Type B pancreatic cell (in vitro differentiated cells): ENCODE results near the gene ELAVL3. TPM values are rescaled to one million over a fixed set of nuclear protein-coding genes. Genes with fewer than 3 reads are reported as not detected.
A peak's percentile ranks its signal among the peaks of the same experiment; 100 is the strongest.
"Not testable (repeated sequence)": the region's sequence is repeated elsewhere in the genome, so short reads cannot be mapped to it uniquely, and the experiment has no call there.

Source experiments
- DNase-seq: peaks from one replicate; pipeline ENCODE4 v3.0.0; 2021; ENCODE audit warnings: mixed read lengths; ENCODE audit not compliant: unreplicated experiment; ENCODE audit errors: extremely low spot score
- H3K27ac Mint-ChIP-seq: 2 replicates; pipeline ENCODE4 v1.8.0; 2021; ENCODE audit warnings: mild to moderate bottlenecking, mixed read lengths
- H3K27me3 Mint-ChIP-seq: 2 replicates; pipeline ENCODE4 v1.8.0; 2021; ENCODE audit warnings: mixed read lengths
- H3K36me3 Mint-ChIP-seq: 2 replicates; pipeline ENCODE4 v1.8.0; 2021; ENCODE audit warnings: mixed read lengths
- H3K4me1 Mint-ChIP-seq: one replicate; pipeline ENCODE4 v1.8.0; 2021; ENCODE audit warnings: mixed read lengths; ENCODE audit not compliant: unreplicated experiment
- H3K4me3 Mint-ChIP-seq: 2 replicates; pipeline ENCODE4 v1.8.0; 2021; ENCODE audit warnings: mild to moderate bottlenecking, mixed read lengths
- H3K9me3 Mint-ChIP-seq: 2 replicates; pipeline ENCODE4 v1.8.0; 2021; ENCODE audit warnings: mixed read lengths
- total RNA-seq: library from RNA; stranded (reverse); gene quantifications from 2 replicates; pipeline ENCODE4 v1.2.1, GENCODE V29; 2021; ENCODE audit warnings: low replicate concordance
- TF ChIP-seq, protein P1 (sequence below): fragments of 200-600 bp; sonication (generic); conservative IDR thresholded peaks from 2 replicates; pipeline ENCODE4 v1.5.0; 2021; ENCODE audit warnings: antibody characterized with exemption, mild to moderate bottlenecking

Gene ELAVL3
- total RNA-seq, 1 donor from 2014 or later, result 3.3 TPM

DNA sequence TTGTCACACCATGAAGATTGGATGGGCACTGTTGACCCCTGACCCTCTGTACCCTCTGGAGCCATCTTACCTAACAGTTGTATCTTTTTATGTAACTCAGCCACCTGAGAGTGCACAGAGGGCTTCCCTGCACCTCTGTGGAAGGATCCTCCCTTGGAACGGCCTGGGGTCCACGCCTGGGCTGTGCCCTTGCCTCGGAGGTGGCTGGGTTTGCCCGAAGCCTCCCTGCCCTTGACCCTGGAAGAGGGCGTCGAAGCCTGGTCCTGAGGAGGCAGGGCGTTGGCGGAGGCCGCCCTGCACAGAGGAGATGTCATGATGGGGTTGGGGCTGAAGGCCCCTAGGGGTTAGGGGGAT, 46.2 kb downstream of the ELAVL3 start:
- H3K27me3 Mint-ChIP-seq, result no peaks in the 10 kb centered on the region
- peaks cover 7% of the 10 kb centered on the region for H3K36me3 Mint-ChIP-seq
- H3K4me3 Mint-ChIP-seq, result peak overlapping the region; percentile 100
- no peaks in the 10 kb centered on the region for H3K9me3 Mint-ChIP-seq
- H3K4me1 Mint-ChIP-seq, result no peaks in the 10 kb centered on the region
- TF ChIP-seq, protein P1, sequence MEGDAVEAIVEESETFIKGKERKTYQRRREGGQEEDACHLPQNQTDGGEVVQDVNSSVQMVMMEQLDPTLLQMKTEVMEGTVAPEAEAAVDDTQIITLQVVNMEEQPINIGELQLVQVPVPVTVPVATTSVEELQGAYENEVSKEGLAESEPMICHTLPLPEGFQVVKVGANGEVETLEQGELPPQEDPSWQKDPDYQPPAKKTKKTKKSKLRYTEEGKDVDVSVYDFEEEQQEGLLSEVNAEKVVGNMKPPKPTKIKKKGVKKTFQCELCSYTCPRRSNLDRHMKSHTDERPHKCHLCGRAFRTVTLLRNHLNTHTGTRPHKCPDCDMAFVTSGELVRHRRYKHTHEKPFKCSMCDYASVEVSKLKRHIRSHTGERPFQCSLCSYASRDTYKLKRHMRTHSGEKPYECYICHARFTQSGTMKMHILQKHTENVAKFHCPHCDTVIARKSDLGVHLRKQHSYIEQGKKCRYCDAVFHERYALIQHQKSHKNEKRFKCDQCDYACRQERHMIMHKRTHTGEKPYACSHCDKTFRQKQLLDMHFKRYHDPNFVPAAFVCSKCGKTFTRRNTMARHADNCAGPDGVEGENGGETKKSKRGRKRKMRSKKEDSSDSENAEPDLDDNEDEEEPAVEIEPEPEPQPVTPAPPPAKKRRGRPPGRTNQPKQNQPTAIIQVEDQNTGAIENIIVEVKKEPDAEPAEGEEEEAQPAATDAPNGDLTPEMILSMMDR, result no peak
- H3K27ac Mint-ChIP-seq, result peak overlapping the region; percentile 99
- no peak for DNase-seq

DNA sequence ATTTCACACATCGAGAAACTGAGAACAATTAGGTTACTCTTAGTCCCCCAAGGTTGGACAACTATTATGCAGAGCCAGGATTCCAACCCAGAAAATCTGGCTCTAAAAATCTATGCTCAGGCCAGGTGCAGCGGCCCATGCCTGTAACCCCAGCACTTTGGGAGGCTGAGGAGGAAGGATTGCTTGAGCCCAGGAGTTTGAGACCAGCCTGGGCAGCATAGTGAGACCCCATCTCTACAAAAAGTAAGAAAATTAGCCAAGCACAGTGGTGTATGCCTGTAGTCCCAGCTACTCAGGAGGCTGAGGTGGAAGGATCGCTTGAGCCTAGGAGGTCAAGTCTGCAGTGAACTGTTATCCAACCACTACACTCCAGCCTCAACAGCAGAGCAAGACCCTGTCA, 47.3 kb downstream of the ELAVL3 start:
- not testable (repeated sequence) for H3K27ac Mint-ChIP-seq, H3K27me3 Mint-ChIP-seq, H3K9me3 Mint-ChIP-seq, H3K36me3 Mint-ChIP-seq, H3K4me3 Mint-ChIP-seq, H3K4me1 Mint-ChIP-seq, DNase-seq

DNA sequence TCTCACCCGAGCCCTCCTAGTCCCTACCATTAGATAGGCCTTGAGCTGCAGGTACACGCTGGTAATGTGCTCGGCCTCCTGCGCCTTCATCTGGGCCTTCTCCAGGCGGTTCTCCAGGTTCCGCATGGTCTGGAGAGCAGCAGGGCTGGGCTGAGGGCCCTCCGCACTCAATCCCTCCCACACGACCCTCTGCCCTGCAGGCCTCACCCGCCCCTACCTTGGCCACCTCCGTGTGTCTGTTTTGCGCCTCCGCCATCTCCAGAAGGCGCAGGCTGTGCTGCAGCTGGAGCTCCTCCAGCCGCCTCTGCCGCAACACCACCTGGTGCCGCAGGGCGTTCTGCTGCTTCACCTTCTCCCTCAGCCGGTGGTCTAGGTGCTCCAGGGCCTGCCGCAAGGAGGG, 54.2 kb downstream of the ELAVL3 start:
- DNase-seq, result no peak
- no peak overlapping the region for H3K4me3 Mint-ChIP-seq
- peaks cover 19% of the 10 kb centered on the region for H3K27me3 Mint-ChIP-seq
- H3K27ac Mint-ChIP-seq, result no peak overlapping the region
- TF ChIP-seq, protein P1, result no peak
- no peaks in the 10 kb centered on the region for H3K36me3 Mint-ChIP-seq
- no peaks in the 10 kb centered on the region for H3K4me1 Mint-ChIP-seq
- H3K9me3 Mint-ChIP-seq, result no peaks in the 10 kb centered on the region

DNA sequence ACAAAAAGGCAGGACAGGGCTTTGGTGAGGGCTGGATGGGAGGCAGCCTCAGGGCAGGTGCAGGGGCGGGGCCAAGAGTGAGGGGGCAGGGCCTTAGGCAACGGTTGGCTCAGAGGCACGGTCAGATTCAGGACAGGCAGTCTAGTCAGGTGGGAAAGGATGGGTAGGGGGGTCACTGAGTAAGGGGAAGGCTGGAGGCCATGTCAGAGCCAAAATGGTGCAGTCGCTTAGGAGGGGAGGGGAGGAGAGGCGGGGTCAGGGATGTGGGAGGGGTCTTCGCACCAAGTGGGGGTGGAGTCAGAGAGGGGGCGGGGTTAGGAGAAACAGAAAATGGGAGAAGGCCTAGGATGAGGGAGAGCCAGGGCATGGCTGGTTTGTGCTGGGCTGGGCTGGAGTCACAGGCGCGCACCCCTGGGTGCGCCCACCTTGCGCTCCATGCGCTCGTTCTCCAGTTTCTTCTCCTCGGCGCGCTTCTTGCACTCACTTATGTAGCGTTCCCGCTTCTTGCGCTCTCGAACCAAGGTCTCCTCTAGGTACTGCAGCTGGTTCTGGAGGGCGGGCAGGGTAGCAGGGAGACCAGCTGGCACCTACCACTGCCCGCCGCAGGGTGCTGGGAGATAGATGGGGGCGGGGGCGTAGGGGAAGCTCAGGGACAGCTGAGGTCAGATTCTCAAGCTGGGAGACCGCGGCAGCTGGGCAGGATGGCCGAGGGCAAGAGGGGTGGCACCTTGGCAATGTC, 55.0 kb downstream of the ELAVL3 start:
- H3K36me3 Mint-ChIP-seq, result no peaks in the 10 kb centered on the region
- no peak overlapping the region for H3K27ac Mint-ChIP-seq
- TF ChIP-seq, protein P1, result no peak
- no peaks in the 10 kb centered on the region for H3K9me3 Mint-ChIP-seq
- peaks cover 26% of the 10 kb centered on the region for H3K27me3 Mint-ChIP-seq
- no peaks in the 10 kb centered on the region for H3K4me1 Mint-ChIP-seq
- no peak overlapping the region for H3K4me3 Mint-ChIP-seq
- no peak for DNase-seq

DNA sequence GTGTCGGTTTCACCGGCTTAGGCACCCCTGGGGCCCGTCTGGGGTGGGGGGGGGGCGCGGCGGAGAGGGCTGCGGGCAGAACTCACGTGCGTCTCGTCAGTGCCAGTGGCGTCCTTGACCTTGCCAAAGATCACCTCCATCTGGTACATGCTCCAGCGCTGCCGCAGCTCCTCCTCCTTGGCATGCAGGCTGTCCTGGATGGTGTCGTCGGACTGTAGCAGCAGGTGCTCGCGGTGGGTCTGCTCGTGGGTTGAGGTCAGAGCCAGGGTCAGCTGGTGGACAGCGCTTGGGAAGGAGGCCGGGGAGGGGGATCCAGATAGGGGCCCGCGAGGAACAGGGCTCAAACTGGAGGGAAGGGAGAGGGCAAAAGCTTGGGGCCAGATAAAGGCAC, 57.1 kb downstream of the ELAVL3 start:
- Mint-ChIP-seq H3K36me3 (no peaks in the 10 kb centered on the region), H3K27ac (no peak overlapping the region), H3K27me3 (peaks cover 44% of the 10 kb centered on the region), H3K9me3 (no peaks in the 10 kb centered on the region), H3K4me3 (no peak overlapping the region), H3K4me1 (peaks cover 4% of the 10 kb centered on the region)
- TF ChIP-seq, protein P1, result no peak
- no peak for DNase-seq

DNA sequence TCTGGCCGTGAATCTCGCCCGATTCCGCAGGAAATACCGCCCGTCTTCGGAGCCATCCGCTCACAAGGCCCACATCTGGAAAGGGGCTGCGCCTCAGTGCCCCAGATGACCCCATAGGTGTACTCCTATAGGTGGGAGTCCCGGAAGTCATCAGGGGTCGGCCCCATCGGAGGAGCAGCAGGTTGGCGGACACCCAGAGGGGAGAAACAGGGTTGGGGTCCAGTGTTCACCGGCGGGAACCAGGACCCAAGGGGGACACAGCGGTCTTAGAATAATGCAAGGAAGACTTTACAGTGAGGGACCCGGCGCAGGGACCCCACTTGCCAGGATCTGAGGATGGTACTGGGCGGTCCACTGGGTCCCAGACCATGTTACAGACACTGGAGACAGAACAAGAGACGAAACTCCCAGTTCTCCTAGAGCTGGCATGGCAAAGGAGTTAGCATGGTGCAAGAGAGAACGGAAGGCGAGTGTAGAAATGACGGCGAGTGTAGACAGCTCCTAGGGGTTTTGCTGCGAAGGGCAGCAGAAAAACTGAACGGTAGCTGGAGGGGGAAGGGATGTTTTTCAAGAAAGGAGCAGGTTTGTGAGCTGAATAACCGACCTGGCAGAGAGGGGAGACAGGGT, 57.6 kb downstream of the ELAVL3 start:
- no peak overlapping the region for H3K4me3 Mint-ChIP-seq

More for the DNA sequence above, 57.6 kb downstream of the ELAVL3 start:
- TF ChIP-seq, protein P1, result no peak
- H3K27me3 Mint-ChIP-seq, result peaks cover 50% of the 10 kb centered on the region
- no peak overlapping the region for H3K27ac Mint-ChIP-seq
- no peak for DNase-seq
- no peaks in the 10 kb centered on the region for H3K9me3 Mint-ChIP-seq
- no peaks in the 10 kb centered on the region for H3K36me3 Mint-ChIP-seq
- H3K4me1 Mint-ChIP-seq, result peaks cover 4% of the 10 kb centered on the region
